ENCODE data around the gene MINDY4.

Gene MINDY4

DNA sequence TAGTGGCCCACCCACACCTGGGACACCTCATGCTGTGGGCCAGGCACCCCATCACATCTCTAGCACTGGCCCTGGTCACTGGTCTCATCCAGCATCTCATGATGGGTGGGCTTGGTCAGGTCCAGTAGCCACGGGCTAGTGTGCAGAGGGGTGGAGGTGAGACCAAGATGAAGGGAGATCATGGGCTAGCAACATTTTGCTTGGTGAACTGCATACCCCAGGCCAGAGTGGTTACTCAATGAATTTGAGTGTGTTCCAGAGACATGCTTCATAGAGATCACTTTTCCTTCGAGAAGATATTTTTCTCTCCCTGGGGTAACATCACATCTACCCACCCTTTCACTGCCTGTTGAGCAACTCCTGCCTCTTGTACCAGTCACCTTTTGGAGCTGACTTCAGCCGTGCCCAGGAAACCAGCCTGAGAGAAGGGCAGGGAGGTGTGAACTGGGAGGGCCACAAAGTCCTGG, 44.2 kb downstream of the MINDY4 start:
- Histone ChIP-seq H3K9me3 (ENCODE audit: control insufficient read depth in 2 of 2, low read length in 2 of 2) (no peaks in the 10 kb centered on the region), H3K9ac (ENCODE audit: low read depth in 1 of 2, low read length in 2 of 2) (no peak overlapping the region), H3K4me3 (ENCODE audit: low read length in 2 of 2) (no peak overlapping the region), H3K4me1 (ENCODE audit: control insufficient read depth in 2 of 2, insufficient read depth in 2 of 2, low read length in 2 of 2) (no peaks in the 10 kb centered on the region), H3K27me3 (ENCODE audit: control insufficient read depth in 2 of 2, insufficient read depth in 2 of 2, low read length in 2 of 2) (no peaks in the 10 kb centered on the region), H3K36me3 (ENCODE audit: control insufficient read depth in 2 of 2, insufficient read depth in 2 of 2, low read length in 2 of 2) (no peaks in the 10 kb centered on the region), H3K27ac (ENCODE audit: low read depth in 2 of 2, low read length in 2 of 2) (peak overlapping the region; percentile 31 to 38)

DNA sequence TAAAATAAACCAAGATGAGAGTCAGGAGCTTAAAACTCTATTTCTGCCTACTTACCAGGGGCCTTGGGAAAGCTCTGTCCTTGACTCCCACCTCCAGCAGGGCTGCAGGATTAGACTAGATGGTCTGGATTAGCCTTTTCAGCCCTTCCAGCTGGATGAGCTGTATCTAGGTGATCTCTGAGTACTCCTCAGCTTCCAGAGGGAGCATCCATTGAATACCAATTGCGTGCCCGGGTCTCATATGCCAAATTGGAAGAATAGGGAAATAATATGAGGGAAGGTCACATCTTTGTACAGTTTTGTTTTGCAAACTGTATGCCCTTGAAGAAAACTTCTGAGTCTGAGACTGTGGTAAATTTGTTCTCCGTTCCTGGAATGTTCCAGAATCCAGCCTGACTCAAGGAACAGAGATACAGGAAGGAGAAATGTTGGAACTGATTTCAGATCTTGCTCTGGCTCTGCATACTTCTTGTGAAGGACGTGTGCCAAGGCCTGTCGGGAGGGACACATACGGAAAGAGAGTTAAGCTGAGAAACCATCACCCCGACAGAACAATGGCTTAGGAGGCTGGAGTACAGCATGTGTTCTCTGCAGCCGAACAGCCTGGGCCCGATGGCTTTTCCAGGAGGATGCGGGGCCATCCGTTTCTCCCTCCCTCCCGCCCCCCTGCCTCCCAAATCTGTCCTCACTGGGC, 44.9 kb downstream of the MINDY4 start:
- Histone ChIP-seq H3K27ac (ENCODE audit: low read depth in 2 of 2, low read length in 2 of 2) (peak overlapping the region in 1 of 2 donors; percentile 38), H3K9ac (ENCODE audit: low read depth in 1 of 2, low read length in 2 of 2) (no peak overlapping the region), H3K9me3 (ENCODE audit: control insufficient read depth in 2 of 2, low read length in 2 of 2) (no peaks in the 10 kb centered on the region), H3K4me1 (ENCODE audit: control insufficient read depth in 2 of 2, insufficient read depth in 2 of 2, low read length in 2 of 2) (no peaks in the 10 kb centered on the region), H3K27me3 (ENCODE audit: control insufficient read depth in 2 of 2, insufficient read depth in 2 of 2, low read length in 2 of 2) (no peaks in the 10 kb centered on the region), H3K36me3 (ENCODE audit: control insufficient read depth in 2 of 2, insufficient read depth in 2 of 2, low read length in 2 of 2) (no peaks in the 10 kb centered on the region), H3K4me3 (ENCODE audit: low read length in 2 of 2) (no peak overlapping the region)

DNA sequence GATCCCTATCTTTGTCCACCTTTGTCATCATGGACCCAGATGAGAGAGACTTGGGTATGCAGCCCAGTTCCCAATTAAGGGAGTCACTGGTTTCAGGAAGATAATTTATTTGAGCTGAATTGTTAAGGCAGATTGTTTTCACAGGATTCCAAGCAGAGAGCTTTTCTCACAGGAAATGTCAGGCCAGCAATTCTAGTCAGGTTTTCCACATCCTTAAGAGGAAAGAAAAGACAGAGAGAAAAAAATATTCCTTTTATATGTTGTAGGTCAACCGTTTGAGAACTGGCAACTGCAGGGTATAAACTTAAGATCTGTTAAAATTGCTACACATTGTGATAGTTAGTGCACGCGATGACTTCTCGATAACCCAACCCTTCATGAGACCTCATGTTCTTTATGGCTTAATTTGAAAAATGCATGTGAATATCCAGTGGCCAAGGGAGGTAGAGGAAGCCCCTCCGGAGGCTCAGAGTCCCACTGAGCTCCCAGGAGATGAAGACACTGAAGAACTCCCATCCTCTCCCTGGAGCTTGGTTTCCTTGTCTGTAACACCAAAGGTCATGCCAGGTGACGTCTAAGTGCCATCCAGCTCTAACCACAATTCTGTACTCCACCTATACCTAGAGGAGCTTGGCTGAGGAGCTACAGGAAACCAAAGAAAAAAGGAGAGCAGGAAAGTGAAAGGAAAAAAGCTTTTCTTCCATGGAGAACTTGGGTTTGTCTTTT, 45.6 kb downstream of the MINDY4 start:
- no peaks in the 10 kb centered on the region for H3K4me1 ChIP-seq (ENCODE audit: control insufficient read depth in 2 of 2, insufficient read depth in 2 of 2, low read length in 2 of 2)
- no peaks in the 10 kb centered on the region for H3K9me3 ChIP-seq (ENCODE audit: control insufficient read depth in 2 of 2, low read length in 2 of 2)
- H3K36me3 ChIP-seq (ENCODE audit: control insufficient read depth in 2 of 2, insufficient read depth in 2 of 2, low read length in 2 of 2): no peaks in the 10 kb centered on the region
- no peak overlapping the region for H3K27ac ChIP-seq (ENCODE audit: low read depth in 2 of 2, low read length in 2 of 2)
- H3K27me3 ChIP-seq (ENCODE audit: control insufficient read depth in 2 of 2, insufficient read depth in 2 of 2, low read length in 2 of 2): no peaks in the 10 kb centered on the region
- no peak overlapping the region for H3K4me3 ChIP-seq (ENCODE audit: low read length in 2 of 2)
- no peak overlapping the region for H3K9ac ChIP-seq (ENCODE audit: low read depth in 1 of 2, low read length in 2 of 2)

- H3K9ac ChIP-seq (ENCODE audit: low read depth in 1 of 2, low read length in 2 of 2): no peak overlapping the region
- no peak overlapping the region for H3K27ac ChIP-seq (ENCODE audit: low read depth in 2 of 2, low read length in 2 of 2)
- no peaks in the 10 kb centered on the region for H3K9me3 ChIP-seq (ENCODE audit: control insufficient read depth in 2 of 2, low read length in 2 of 2)
- no peak overlapping the region for H3K4me3 ChIP-seq (ENCODE audit: low read length in 2 of 2)
- no peaks in the 10 kb centered on the region for H3K4me1 ChIP-seq (ENCODE audit: control insufficient read depth in 2 of 2, insufficient read depth in 2 of 2, low read length in 2 of 2)
- no peaks in the 10 kb centered on the region for H3K36me3 ChIP-seq (ENCODE audit: control insufficient read depth in 2 of 2, insufficient read depth in 2 of 2, low read length in 2 of 2)
- H3K27me3 ChIP-seq (ENCODE audit: control insufficient read depth in 2 of 2, insufficient read depth in 2 of 2, low read length in 2 of 2): no peaks in the 10 kb centered on the region
Measured at GRCh38 chr7:30817371-30817767, 46.2 kb downstream of the MINDY4 start.

DNA sequence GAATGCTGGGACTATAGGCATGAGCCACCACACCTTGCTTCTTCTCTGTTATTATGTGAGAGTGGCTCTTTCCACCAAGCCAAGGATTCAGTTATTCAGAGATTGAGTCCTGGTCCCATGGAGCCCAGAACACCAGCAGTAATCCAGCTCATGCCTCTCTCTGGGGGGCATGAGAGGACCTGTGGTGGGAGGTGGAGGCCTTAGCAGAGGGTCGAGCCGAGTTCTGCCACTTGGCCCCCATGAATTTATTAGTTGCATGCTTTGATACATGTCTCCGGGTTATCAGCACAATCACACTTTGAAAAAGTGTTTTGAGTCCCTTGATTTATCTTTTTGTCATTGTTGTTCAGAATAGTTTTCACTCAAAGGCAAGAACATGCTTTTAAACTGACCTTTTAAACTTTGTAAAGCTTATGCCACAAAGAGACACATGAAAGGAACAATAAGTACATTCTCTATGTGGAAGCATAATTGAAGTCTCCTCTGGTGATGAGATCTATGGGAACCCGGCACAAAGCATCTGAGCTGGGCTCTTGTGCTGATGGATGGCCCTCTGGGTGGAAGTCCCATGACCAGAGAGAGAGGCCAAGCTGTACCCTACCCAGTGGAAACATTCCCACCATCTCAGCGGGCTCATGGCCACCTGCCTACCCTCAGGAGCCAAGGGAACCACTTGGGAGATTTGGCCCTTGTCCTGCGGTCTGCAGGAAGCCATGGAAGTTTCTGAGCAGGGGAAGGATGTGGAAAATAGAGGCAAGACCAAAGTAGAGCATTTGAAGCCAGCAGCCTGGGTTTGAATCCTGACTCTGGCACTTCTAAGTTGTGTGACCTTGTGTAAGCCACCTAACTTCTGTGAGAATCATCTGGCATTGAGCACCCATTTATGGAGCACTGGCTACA, 53.9 kb downstream of the MINDY4 start:
- no peaks in the 10 kb centered on the region for H3K4me1 ChIP-seq (ENCODE audit: control insufficient read depth in 2 of 2, insufficient read depth in 2 of 2, low read length in 2 of 2)
- no peaks in the 10 kb centered on the region for H3K27me3 ChIP-seq (ENCODE audit: control insufficient read depth in 2 of 2, insufficient read depth in 2 of 2, low read length in 2 of 2)
- H3K9me3 ChIP-seq (ENCODE audit: control insufficient read depth in 2 of 2, low read length in 2 of 2): no peaks in the 10 kb centered on the region
- H3K9ac ChIP-seq (ENCODE audit: low read depth in 1 of 2, low read length in 2 of 2): no peak overlapping the region
- no peak overlapping the region for H3K27ac ChIP-seq (ENCODE audit: low read depth in 2 of 2, low read length in 2 of 2)
- H3K4me3 ChIP-seq (ENCODE audit: low read length in 2 of 2): no peak overlapping the region
- no peaks in the 10 kb centered on the region for H3K36me3 ChIP-seq (ENCODE audit: control insufficient read depth in 2 of 2, insufficient read depth in 2 of 2, low read length in 2 of 2)

GRCh38 chr7:30826181-30826580, 55.0 kb downstream of the MINDY4 start:
- Histone ChIP-seq H3K4me1 (ENCODE audit: control insufficient read depth in 2 of 2, insufficient read depth in 2 of 2, low read length in 2 of 2) (no peaks in the 10 kb centered on the region), H3K9ac (ENCODE audit: low read depth in 1 of 2, low read length in 2 of 2) (no peak overlapping the region), H3K9me3 (ENCODE audit: control insufficient read depth in 2 of 2, low read length in 2 of 2) (no peaks in the 10 kb centered on the region), H3K27me3 (ENCODE audit: control insufficient read depth in 2 of 2, insufficient read depth in 2 of 2, low read length in 2 of 2) (no peaks in the 10 kb centered on the region), H3K36me3 (ENCODE audit: control insufficient read depth in 2 of 2, insufficient read depth in 2 of 2, low read length in 2 of 2) (no peaks in the 10 kb centered on the region), H3K27ac (ENCODE audit: low read depth in 2 of 2, low read length in 2 of 2) (no peak overlapping the region), H3K4me3 (ENCODE audit: low read length in 2 of 2) (no peak overlapping the region)

DNA sequence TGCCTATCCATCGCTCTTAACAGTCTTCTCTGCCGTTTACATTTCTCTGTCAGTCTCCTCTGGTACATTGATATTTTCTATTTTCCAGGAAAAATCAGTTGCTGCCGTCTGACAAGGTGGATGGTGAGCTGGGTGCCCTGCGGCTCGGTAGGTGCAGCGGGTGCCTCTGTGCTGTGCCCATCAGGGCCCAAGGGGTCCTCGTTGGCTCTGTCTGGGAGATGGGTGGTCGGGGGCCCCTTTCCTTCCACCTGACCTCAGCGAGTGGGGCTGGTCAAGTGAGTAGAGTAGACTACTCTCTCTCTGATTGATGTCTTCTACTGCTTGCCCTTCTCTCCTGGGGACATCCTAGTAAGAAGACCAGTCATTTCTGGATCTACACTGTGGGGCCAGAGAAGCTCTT, 57.4 kb downstream of the MINDY4 start:
- Histone ChIP-seq H3K9me3 (ENCODE audit: control insufficient read depth in 2 of 2, low read length in 2 of 2) (no peaks in the 10 kb centered on the region), H3K4me1 (ENCODE audit: control insufficient read depth in 2 of 2, insufficient read depth in 2 of 2, low read length in 2 of 2) (no peaks in the 10 kb centered on the region), H3K4me3 (ENCODE audit: low read length in 2 of 2) (no peak overlapping the region), H3K36me3 (ENCODE audit: control insufficient read depth in 2 of 2, insufficient read depth in 2 of 2, low read length in 2 of 2) (no peaks in the 10 kb centered on the region), H3K9ac (ENCODE audit: low read depth in 1 of 2, low read length in 2 of 2) (no peak overlapping the region), H3K27me3 (ENCODE audit: control insufficient read depth in 2 of 2, insufficient read depth in 2 of 2, low read length in 2 of 2) (no peaks in the 10 kb centered on the region), H3K27ac (ENCODE audit: low read depth in 2 of 2, low read length in 2 of 2) (no peak overlapping the region)

- Histone ChIP-seq H3K9me3 (ENCODE audit: control insufficient read depth in 2 of 2, low read length in 2 of 2) (no peaks in the 10 kb centered on the region), H3K27me3 (ENCODE audit: control insufficient read depth in 2 of 2, insufficient read depth in 2 of 2, low read length in 2 of 2) (no peaks in the 10 kb centered on the region), H3K36me3 (ENCODE audit: control insufficient read depth in 2 of 2, insufficient read depth in 2 of 2, low read length in 2 of 2) (no peaks in the 10 kb centered on the region), H3K4me1 (ENCODE audit: control insufficient read depth in 2 of 2, insufficient read depth in 2 of 2, low read length in 2 of 2) (no peaks in the 10 kb centered on the region), H3K27ac (ENCODE audit: low read depth in 2 of 2, low read length in 2 of 2) (no peak overlapping the region), H3K4me3 (ENCODE audit: low read length in 2 of 2) (no peak overlapping the region), H3K9ac (ENCODE audit: low read depth in 1 of 2, low read length in 2 of 2) (no peak overlapping the region)
Measured at GRCh38 chr7:30829471-30829870, 58.3 kb downstream of the MINDY4 start.

GRCh38 chr7:30831227-30831626, 60.0 kb downstream of the MINDY4 start:
- no peaks in the 10 kb centered on the region for H3K9me3 ChIP-seq (ENCODE audit: control insufficient read depth in 2 of 2, low read length in 2 of 2)
- H3K4me1 ChIP-seq (ENCODE audit: control insufficient read depth in 2 of 2, insufficient read depth in 2 of 2, low read length in 2 of 2): no peaks in the 10 kb centered on the region
- H3K27me3 ChIP-seq (ENCODE audit: control insufficient read depth in 2 of 2, insufficient read depth in 2 of 2, low read length in 2 of 2): no peaks in the 10 kb centered on the region
- H3K4me3 ChIP-seq (ENCODE audit: low read length in 2 of 2): no peak overlapping the region
- no peaks in the 10 kb centered on the region for H3K36me3 ChIP-seq (ENCODE audit: control insufficient read depth in 2 of 2, insufficient read depth in 2 of 2, low read length in 2 of 2)
- H3K9ac ChIP-seq (ENCODE audit: low read depth in 1 of 2, low read length in 2 of 2): no peak overlapping the region
- no peak overlapping the region for H3K27ac ChIP-seq (ENCODE audit: low read depth in 2 of 2, low read length in 2 of 2)

DNA sequence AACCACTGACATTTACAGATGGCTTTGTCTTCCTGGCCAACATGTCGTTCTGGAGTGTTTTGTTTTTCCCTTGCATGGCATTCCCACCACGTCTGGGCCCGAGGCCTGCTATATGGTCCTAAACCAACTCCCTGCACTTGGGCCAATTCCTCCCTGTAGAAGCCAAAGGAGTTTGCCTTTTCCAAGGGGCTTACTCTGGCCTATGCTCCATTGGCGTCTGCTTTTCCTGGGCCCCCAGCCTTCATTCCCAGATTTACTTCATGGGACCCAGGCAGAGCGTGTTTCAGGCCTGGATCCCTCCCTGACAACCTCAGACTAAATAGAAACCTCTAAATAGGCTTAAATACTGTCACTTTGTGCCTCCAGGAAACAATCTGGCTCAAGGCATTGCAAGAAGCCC, 60.7 kb downstream of the MINDY4 start:
- Histone ChIP-seq H3K27me3 (ENCODE audit: control insufficient read depth in 2 of 2, insufficient read depth in 2 of 2, low read length in 2 of 2) (no peaks in the 10 kb centered on the region), H3K27ac (ENCODE audit: low read depth in 2 of 2, low read length in 2 of 2) (no peak overlapping the region), H3K9me3 (ENCODE audit: control insufficient read depth in 2 of 2, low read length in 2 of 2) (no peaks in the 10 kb centered on the region), H3K4me1 (ENCODE audit: control insufficient read depth in 2 of 2, insufficient read depth in 2 of 2, low read length in 2 of 2) (no peaks in the 10 kb centered on the region), H3K4me3 (ENCODE audit: low read length in 2 of 2) (no peak overlapping the region), H3K9ac (ENCODE audit: low read depth in 1 of 2, low read length in 2 of 2) (no peak overlapping the region), H3K36me3 (ENCODE audit: control insufficient read depth in 2 of 2, insufficient read depth in 2 of 2, low read length in 2 of 2) (peaks cover 0 to 3% of the 10 kb centered on the region in 2 donors)

Data from mucosa of rectum (tissue), 2 donors.